Central memory CD4-positive, alpha-beta T cell (primary cell): ENCODE data around the gene EPB41L4B.

ENCODE experiments used
- DNase-seq: peaks from one replicate; pipeline ENCODE4 v3.0.0; 2022

The EPB41L4B gene

GRCh38 chr9:109319626-109320241, 1.1 kb downstream of the EPB41L4B start:
- no peak for DNase-seq

- DNase-seq = no peak
These were observed 1.7 kb downstream of the EPB41L4B start for GRCh38 chr9:109319017-109319625.

GRCh38 chr9:109317979-109318741, 2.7 kb downstream of the EPB41L4B start:
- DNase-seq = no peak

GRCh38 chr9:109317311-109317978, 3.4 kb downstream of the EPB41L4B start:
- DNase-seq = no peak

- DNase-seq = no peak
These were observed 4.6 kb downstream of the EPB41L4B start for GRCh38 chr9:109316207-109316640.

GRCh38 chr9:109315480-109316206, 5.2 kb downstream of the EPB41L4B start:
- no peak for DNase-seq

- DNase-seq = no peak
These were observed 6.8 kb downstream of the EPB41L4B start for GRCh38 chr9:109314011-109314531.

- DNase-seq = no peak
These were observed 7.5 kb downstream of the EPB41L4B start for GRCh38 chr9:109313351-109313750.

- no peak for DNase-seq
These were observed 8.1 kb downstream of the EPB41L4B start for GRCh38 chr9:109312783-109313182.

GRCh38 chr9:109311731-109312130, 9.1 kb downstream of the EPB41L4B start:
- DNase-seq = no peak

- no peak for DNase-seq
These were observed 9.6 kb downstream of the EPB41L4B start for GRCh38 chr9:109311286-109311685.

GRCh38 chr9:109310486-109310901, 10.4 kb downstream of the EPB41L4B start:
- DNase-seq = no peak

GRCh38 chr9:109309282-109309681, 11.6 kb downstream of the EPB41L4B start:
- no peak for DNase-seq

- DNase-seq = no peak
These were observed 13.2 kb downstream of the EPB41L4B start for GRCh38 chr9:109307380-109308240.

GRCh38 chr9:109305801-109306200, 15.1 kb downstream of the EPB41L4B start:
- DNase-seq = no peak

GRCh38 chr9:109304347-109304746, 16.5 kb downstream of the EPB41L4B start:
- DNase-seq = no peak

- no peak for DNase-seq
These were observed 17.0 kb downstream of the EPB41L4B start for GRCh38 chr9:109303900-109304299.

GRCh38 chr9:109302606-109303005, 18.3 kb downstream of the EPB41L4B start:
- DNase-seq = no peak

- DNase-seq = no peak
These were observed 19.8 kb downstream of the EPB41L4B start for GRCh38 chr9:109301012-109301411.

GRCh38 chr9:109299891-109300290, 21.0 kb downstream of the EPB41L4B start:
- DNase-seq = no peak

- no peak for DNase-seq
These were observed 23.0 kb downstream of the EPB41L4B start for GRCh38 chr9:109297899-109298298.
